ENCODE data around the gene SMG1.
"Not testable (repeated sequence)": the region's sequence is repeated elsewhere in the genome, so short reads cannot be mapped to it uniquely, and the experiment has no call there.

The SMG1 gene

DNA sequence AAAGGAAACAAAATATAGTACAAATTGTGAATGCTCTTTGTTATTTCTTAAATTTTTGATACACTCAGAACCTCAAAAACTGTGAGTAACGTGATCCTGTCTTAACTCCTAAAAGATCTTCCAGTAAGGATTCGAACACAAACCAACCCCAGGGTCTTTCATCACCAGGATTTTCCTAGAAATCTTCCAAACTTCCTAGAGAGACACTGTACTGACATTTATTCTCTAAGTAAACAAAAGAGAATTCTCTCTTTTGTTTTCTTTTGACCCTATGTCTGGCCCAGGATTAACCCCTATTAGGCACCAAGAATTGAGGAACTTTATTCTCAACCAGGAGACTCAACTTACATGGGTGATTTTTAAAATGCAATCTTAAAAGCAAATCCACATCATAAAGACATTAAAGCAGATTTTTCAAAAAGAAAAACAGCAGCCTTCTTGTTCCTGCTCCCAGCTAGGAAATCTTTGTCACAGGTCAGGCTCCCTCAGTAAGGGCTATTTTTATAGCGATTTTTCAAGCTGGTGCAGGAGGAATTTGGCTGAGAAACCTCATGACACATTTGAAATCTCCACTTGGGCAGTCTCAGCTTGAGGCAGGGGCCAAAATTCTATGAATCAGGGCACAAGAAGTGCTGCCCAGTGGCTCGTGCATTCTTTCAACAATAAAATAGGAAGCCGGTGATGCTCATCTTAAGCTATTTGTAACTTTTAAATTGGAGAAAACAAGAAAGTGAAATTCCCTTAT lies 6.2 kb upstream of the SMG1 start:
- DNase-seq = no peak

DNA sequence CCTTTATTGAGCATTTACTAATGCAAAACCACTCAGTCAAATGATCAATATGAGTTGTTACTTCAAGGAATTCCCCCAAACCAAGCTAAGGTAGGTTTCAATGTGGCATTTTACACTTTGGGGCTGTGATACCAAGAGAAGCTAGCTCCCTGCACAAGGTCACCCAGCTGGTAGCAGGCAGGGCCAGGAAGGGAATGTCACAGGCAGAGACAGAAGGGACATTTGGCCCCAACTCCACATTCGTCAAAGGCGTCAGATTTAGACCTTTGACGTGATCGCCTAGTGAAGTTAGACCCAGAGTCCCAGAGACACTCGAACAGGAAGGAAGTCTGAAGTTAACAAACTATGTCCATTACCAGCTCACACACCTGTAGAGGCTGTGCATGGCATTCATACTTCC lies 5.5 kb upstream of the SMG1 start:
- no peak for DNase-seq

DNA sequence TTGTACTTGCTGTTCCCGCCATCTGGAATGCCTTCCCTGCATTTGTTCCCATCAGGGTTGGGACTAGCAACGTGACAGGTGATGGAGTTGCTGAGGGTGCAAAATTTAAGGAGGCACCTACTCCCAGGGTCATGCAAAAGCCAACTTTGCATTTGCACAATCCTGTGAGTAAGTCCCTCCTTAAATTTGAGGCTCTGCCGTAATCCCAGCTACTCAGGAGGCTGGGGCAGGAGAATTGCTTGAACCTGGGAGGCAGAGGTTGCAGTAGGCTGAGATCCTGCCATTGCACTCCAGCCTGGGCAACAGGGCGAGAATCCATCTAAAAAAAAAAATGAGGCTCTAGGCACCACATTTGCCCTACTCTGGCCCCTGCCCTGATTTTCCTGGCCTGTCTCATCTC lies 3.9 kb upstream of the SMG1 start:
- DNase-seq = not testable (repeated sequence)

DNA sequence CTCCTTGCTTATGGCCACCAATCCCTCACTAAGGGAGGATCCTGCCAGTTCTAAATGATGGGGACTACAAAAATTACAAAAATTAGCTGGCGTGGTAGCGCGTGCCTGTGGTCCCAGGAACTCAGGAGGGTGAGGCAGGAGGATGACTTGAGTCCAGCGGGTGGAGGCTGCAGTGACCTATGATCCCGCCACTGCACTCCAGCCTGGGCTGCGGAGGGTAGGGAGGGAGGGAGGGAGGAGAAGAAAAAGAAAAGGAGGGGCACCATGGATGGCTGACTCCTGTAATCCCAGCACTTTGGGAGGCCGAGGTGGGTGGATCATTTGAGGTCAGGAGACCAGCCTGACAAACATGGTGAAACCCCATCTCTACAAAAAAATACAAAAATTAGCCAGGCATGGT lies 1.9 kb upstream of the SMG1 start:
- DNase-seq = not testable (repeated sequence)

DNA sequence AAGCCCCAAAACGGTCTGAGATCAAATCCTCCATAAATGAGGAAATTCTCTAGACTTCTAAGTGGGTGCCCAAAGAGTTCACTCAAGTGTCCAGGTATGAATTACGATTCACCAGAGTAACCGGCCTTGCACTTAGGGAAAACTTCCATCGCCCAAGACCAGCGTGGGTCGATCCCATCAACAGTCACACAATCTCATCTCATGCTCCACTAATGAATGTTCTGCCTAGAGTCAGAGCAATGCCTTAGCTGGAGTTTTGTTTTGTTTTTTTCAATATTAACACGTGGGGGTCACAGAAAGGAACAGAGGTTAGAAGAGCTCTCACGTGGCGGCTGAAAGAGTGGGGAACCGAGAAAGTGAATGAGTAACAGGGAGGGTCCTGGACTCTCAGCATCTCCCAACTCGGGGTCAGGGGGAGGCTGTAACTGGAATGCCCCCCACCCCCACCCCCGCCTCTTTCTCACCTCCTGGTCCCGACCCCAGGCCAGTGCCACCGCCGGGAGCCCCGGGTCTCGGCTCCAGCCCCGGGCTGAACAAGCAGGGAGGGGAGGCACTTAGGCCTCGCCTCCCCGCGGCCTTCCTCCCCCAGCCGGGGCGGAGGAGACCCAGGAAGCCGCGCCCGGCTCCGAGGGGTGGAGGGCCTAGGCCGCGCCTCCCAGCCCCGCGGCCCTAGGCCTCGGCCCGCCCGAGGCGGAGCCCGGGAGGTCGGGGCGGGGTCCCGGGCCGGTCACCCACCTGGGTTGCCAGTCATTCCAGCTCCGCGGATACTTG lies 808 bp downstream of the SMG1 start:
- peak; percentile 24 to 43 for DNase-seq

DNA sequence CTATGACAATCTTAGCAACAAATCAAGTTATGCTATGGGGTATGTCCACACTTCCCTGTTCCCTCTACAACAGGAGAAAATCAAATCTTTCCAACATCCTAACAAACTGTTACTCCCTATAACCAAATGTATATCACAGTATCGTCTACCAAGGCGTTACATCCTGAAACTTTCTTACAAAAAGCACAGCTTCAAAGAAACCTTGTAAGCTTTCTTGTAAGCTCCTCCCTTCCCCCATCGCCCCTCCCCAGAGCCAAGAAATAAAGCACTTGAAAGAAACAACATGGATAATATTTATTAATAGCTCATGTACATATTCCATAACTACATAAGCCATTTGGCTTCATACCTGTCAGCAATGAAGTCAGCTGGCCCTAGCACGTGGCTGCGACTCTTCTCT lies 2.3 kb downstream of the SMG1 start:
- not testable (repeated sequence) for DNase-seq

DNA sequence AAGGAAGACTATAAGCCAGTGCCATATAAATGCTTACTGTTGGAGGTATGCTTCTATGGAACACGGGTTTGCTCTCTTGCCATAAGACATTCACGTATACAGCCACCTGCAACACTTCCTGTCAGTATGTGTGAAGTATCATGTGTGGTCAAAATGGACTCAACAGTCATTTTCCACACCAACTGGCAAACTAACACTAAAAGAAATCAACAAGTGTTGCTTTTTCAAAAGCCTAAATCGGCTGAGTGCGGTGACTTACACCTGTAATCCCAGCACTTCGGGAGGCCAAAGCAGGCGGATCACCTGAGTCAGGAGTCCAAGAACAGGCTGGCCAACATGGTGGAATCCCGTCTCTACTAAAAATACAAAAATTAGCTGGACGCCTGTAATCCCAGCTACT lies 3.1 kb downstream of the SMG1 start:
- not testable (repeated sequence) for DNase-seq

DNA sequence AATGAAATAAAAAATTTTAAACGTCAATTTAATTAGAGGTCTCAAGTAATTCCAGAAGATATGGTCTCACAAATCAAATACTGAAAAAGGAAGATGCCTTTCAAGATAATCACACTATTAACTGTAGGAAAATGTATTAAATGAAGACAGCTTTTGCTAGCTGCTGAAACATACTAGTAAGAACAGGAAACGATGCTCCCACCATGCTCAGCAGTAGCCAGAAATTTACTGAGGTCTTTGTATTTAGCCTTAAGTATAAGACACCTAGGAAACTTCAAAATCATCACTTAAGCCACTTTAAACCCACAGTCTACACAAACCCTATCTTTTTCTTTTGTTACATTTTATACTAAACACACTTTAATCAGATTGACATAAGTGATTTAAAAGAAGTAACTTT lies 16.6 kb downstream of the SMG1 start:
- not testable (repeated sequence) for DNase-seq

DNA sequence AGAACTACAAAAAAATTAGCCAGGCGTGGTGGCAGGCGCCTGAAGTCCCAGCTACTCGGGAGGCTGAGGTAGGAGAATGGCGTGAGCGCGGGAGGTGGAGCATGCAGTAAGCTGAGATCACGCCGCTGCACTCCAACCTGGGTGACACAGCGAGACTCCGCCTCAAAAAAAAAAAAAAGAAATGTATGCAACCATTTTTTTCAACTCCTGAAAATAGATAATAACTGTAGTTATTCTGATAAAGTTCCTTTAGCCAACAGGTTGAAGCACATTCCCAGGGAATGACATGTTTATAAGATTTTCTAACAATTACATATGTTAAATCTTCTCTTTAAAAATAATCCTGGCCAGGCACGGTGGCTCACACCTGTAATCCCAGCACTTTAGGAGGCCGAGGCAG lies 17.5 kb downstream of the SMG1 start:
- DNase-seq = not testable (repeated sequence)

DNA sequence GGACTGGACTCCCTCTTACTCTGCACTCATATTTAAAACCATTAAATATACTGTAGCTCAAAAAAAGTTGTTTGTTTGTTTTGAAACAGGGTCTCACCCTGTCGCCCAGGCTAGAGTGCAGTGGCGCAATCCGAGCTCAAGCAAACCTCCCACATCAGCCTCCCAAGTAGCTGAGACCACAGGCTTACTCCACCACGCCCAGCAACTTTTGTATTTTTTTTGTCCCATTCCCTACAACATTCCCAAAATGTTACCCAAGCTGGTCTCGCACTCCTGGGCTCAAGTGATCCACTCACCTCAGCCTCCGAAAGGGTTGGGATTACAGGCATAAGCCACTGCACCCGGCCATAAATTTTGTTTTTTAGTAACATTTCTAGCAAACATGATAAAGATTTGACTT lies 23.4 kb downstream of the SMG1 start:
- not testable (repeated sequence) for DNase-seq

DNA sequence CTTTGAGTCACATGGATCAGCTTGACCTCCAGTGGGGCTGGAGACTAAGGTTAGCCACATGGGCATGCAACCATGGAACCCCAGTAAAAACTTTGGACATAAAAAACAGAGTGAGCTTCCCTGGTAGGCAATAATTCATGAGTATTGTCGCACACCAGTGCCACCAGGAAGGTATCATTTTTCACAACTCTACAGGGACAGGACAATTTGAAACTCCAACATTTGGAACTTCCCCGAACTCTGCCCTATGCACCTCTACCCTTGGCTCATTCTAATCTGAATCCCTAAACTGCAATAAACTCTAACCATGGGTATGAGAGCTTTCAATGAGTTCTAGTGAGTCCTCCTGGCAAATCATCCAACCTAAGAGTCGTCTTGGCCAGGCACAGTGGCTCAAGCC lies 24.2 kb downstream of the SMG1 start:
- DNase-seq = not testable (repeated sequence)

DNA sequence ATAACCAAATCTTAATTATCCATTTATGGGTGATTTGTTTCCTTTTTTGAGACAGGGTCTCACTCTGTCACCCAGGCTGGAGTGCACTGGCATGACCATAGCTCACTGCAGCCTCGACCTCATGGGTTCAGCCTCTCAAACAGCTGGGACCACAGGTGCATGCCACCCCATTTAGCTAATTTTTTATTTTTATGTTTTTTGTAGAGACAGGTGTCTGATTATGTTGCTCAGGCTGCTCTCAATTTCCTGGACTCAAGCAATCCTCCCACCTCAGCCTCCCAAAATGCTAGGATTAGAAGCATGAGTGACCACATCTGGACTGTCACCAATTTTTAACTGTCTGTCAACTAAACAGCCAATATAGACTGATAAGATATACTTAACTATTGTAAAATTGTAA lies 25.0 kb downstream of the SMG1 start:
- DNase-seq = not testable (repeated sequence)

DNA sequence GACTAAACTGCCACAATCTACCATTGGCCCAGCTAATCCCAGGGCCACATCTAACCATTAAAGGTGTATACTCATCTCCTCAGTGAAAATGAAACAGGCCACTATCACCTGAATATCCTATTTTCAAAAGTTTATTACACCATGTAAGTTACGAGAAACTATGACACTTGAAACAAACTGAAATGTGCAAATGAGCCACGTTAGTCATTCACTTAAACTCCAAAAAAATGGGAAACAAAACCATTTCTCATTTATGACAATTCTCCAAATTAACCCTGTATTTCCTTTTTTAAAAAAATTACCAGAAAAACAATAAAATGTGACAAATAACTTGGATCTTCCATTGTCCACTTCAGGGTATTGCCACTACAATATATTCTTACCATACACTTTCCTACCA lies 41.8 kb downstream of the SMG1 start:
- DNase-seq = not testable (repeated sequence)

DNA sequence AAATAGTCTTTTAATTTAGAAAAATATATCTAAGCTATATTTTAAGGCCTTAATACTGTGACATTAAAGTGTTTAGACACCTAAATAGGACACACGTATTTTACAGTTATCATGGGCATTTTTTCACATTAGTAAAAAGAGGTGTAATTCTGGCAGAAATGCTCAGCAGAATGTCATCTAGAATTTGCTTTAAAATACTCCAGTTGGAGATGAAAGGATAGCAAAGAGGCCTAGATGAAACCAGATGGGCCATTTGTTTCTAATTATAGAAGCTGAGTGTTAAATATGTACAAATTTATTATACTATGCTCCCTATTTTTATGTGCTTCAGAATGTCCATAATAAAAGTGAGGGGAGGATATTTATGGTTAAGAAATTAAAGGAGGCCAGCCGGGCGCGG lies 48.5 kb downstream of the SMG1 start:
- not testable (repeated sequence) for DNase-seq

DNA sequence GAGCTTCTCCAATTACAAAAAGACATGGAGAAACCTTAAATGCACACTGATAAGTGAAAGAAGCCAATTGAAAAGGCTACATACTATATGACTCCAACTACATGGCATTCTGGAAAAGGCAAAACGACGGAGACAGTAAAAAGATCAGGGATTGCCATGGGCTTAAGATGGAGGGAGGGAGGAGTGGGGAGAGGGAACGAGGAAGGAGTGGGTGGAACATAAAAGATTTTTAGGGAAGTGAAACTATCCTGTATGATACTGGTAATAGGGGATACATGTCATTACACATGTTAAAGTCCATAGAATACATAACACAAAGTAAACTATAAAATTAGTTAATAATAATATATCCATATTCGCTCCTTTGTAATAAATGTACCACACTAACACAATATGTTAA lies 48.9 kb downstream of the SMG1 start:
- DNase-seq = not testable (repeated sequence)

DNA sequence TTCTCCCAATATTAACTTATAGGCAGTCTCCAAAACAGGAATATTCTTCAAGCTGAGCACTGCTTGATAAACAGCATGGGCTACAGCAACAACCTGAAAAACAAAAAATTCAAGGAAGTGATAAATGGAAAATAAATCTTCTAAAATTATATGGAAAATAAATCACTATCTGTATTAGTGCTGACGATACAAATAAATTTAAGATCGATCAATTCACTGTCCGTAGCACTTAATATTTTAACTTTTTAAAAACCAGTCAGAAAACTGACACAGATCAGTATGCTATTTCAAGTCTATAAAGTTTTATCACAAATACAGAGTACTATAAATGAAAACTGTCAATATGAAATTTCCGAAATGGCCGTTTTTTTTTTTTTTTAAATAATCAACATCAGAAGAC lies 49.9 kb downstream of the SMG1 start:
- DNase-seq = not testable (repeated sequence)

DNA sequence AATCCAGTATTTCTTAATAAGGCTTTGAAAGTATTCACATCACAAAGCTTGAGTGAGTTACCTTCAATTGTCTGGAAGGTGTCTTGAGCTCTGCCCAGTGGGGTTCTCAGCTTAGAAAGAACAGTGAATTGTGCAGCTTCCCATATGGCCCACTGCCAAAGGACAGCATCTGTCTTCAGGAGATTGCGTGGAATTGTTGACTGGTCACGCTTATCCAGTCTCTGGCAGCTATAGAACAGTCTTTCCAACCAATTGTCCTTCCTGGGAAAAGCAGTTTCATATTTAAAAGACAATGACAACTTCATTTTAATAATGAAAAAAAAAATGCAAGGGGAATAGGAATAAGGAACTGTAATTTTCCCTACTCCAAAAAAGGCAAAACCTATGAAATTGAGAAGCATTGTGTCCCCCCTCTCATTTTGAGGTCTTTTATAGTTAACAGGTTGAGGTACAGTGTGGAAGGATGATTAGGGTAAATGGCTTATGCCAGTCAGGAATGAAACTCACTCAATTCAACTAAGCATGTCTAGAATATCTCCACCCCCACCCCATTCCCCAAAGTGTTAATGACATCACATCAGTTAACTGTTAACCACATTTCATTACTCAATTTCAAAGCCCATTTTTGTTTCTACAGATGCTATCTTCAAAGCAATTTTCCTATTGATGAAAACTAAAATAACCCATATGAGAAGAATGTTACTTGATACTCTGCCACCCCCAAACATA lies 57.0 kb downstream of the SMG1 start:
- not testable (repeated sequence) for DNase-seq

DNA sequence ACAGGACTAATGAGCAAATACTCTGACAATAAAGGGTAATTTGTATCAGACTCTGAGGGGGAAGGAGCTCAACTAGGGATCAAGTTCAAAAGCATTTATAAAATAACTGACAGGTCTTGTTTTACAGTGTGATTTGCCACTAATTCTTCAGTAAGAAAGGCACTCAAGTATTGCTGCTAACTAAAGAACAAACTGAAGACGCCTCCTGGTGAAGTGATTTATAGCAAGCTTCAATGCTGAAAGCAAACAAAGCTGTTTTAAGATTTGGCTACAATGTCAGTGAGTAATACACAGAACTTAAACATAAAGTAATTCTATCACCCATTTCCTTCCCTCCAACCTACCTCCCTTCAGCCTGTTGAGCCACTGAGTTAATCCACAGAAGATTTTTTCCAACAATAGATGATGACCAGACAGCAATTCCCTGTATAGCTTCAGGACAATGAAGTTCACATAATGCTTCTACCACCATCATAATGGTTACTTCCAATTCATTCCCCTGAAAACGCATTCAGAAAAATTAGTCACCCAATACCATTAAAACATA lies 59.9 kb downstream of the SMG1 start:
- not testable (repeated sequence) for DNase-seq

DNA sequence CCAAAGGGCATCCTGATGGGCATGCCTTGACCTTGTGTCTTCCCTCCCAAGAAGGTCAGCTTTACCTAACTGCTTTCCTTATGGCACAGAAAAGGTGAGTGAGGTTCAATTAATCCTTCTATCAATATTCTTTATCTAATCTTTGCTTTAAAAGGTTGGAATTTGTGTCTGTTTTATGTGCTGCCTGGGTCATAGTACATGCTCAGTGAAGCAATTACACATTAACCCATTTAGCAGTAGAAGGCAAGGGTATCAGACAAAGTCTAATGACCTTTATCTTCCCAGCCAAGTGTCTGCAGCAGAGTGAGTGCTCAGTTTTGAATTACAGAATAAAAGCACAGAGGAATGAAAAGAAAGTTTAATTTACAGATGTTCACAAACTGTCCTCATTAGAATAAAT lies 63.3 kb downstream of the SMG1 start:
- not testable (repeated sequence) for DNase-seq

DNA sequence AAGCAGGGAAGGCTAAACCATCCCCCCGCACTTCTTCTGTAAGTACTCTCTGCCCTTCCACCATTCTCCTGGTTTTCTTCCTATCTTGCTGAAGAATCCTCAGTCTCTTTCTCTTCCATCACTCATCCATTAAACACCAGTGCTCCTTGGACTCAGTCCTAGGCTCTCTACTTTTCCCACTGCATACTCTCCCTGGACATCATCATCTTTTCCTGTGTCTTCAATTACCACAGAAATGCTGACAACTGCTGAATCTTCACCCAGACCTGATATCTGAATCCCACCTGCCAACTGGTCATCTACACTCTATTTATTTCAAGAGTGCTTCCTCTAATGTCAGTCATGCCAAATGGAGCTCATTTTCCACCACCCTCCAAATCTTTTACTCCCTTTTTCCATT lies 71.0 kb downstream of the SMG1 start:
- DNase-seq = no peak

DNA sequence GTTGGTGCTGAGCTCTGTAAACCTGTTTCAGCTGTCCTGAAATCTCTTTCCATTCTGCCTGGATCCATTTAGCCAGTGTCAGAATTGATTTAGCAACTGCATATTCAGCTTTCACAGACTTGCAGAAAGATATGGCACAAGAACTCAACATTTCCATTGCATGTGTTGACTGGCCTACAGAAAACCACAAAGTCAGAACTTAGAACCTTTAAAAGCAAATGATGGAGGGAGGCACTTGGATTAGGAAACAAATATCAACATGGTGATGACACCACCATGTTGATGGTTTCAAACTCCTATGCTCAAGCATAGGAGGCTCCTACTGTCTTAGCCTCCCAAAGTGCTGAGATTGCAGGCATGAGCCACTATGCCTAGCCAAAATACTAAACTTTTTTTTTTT lies 72.5 kb downstream of the SMG1 start:
- DNase-seq = no peak

DNA sequence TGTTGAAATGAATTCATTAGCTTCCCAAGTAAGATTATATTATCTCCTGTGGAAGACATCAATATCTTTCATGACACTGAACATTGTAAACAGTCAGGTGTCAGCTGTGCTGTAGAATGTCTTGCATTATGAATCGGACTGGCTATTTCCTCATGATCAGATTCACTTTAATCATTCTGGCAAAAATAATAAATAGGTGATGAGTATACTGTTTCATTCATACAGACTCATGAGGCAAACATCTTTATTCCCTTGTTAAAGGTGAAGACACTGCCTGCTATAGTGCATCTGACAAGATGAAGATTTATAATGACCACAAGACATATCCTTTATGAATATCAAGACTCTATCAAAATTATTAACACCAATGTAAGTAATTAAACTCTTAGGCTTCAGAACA lies 73.6 kb downstream of the SMG1 start:
- DNase-seq = no peak

DNA sequence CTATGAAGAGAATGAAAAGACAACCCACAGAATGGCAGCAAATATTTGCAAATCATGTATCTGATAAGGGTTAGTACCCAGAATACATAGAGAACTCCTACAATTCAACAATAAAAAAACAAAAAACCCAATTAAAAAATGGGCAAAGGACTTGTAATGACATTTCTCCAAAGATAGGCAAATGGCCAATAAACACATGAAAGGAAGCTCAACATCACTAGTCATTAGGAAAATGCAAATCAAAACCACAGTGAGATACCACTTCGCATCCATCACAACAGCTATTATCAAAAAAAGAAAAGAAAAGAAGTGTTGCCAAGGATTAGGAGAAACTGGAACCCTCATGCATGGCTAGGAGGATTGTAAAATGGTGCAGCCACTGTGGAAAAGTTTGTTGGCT lies 79.8 kb downstream of the SMG1 start:
- no peak for DNase-seq
